A549 (cell line): Measurements from ENCODE around the gene STRN4. TPM values are rescaled to one million over a fixed set of nuclear protein-coding genes. Genes with fewer than 3 reads are reported as not detected.

ENCODE experiments used
- ATAC-seq, 2 experiments: fragments of 200-7000 bp in 1 of 2; fragments of >200 bp in 1 of 2; cut with Nextera tagmentation in 1 of 2; cut with Tn5 transposase in 1 of 2; 3 replicates each; pipeline versions ENCODE4 v1.8.0 to v1.9.1; 2018 to 2020; ENCODE audit warnings: mild to moderate bottlenecking in 1 of 2, moderate library complexity in 1 of 2
- CTCF ChIA-PET: fragments of 300-600 bp; sonication (Branson Sonifier 250); formaldehyde crosslinking; extraction: SDS; loops from one replicate; lab custom pipeline; 2021; ENCODE audit warnings: antibody characterized with exemption, inconsistent platforms; lab: Yijun Ruan, JAX
- POLR2A ChIA-PET: fragments of 350-600 bp; formaldehyde crosslinking; extraction: SDS; loops from one replicate; lab custom pipeline; 2021; ENCODE audit warnings: antibody characterized with exemption, inconsistent platforms; lab: Yijun Ruan, JAX
- DNase-seq, 2 experiments: peaks; one replicate each; pipeline versions ENCODE4 v3.0.0 to v3.0.0-alpha.2; 2011 to 2016; ENCODE audit warnings: low read depth in 1 of 2, low spot score in 1 of 2
- FAIRE-seq: peaks from 2 replicates; lab custom pipeline; 2011; peaks lifted over from hg19 to GRCh38; lab: Jason Lieb, UNC
- H3K27ac ChIP-seq, 2 experiments: fragments of >200 bp; sonication (Bioruptor Twin); formaldehyde crosslinking; 3 replicates each; pipeline ENCODE4 v1.5.1; 2016 to 2017
- H3K4me1 ChIP-seq: fragments of >200 bp; sonication (Bioruptor Twin); formaldehyde crosslinking; 3 replicates; pipeline ENCODE4 v1.6.1; 2016
- H3K4me2 ChIP-seq: fragments of >200 bp; sonication (Bioruptor Twin); formaldehyde crosslinking; 3 replicates; pipeline ENCODE4 v1.6.1; 2016
- H3K4me3 ChIP-seq: fragments of >200 bp; sonication (Bioruptor Twin); formaldehyde crosslinking; 3 replicates; pipeline ENCODE4 v1.5.1; 2016
- H3K9me3 ChIP-seq: fragments of >200 bp; sonication (Bioruptor Twin); formaldehyde crosslinking; 3 replicates; pipeline ENCODE4 v1.6.1; 2016
- BCL3 ChIP-seq: fragments of >200 bp; sonication (Bioruptor Twin); formaldehyde crosslinking; IDR thresholded peaks from 3 replicates; pipeline ENCODE4 v1.6.1; 2016
- CTCF ChIP-seq: fragments of >200 bp; sonication (Bioruptor Twin); formaldehyde crosslinking; IDR thresholded peaks from 3 replicates; pipeline ENCODE4 v1.5.1; 2016
- ELK1 ChIP-seq: fragments of 150-350 bp; IDR thresholded peaks from 2 replicates; pipeline ENCODE4 v1.6.1; 2014; ENCODE audit warnings: low read depth, mild to moderate bottlenecking, low read length
- FOSB ChIP-seq: fragments of 250-450 bp; sonication (Bioruptor Pico); IDR thresholded peaks from 2 replicates; pipeline ENCODE4 v1.5.0; 2020; ENCODE audit warnings: mild to moderate bottlenecking, moderate library complexity
- FOSL2 ChIP-seq, 2 experiments: fragments of 450-650 bp in 1 of 2; fragments of >200 bp in 1 of 2; sonication (Bioruptor Twin) in 1 of 2; formaldehyde crosslinking; IDR thresholded peaks; 2 replicates each; pipeline versions ENCODE4 v1.5.0 to v1.6.1; 2016 to 2020; ENCODE audit warnings: mild to moderate bottlenecking in 1 of 2, moderate library complexity in 1 of 2
- HDAC2 ChIP-seq: fragments of 200-600 bp; sonication (generic); IDR thresholded peaks from 2 replicates; pipeline ENCODE4 v1.6.1; 2016
- HOXA7 ChIP-seq: fragments of 250-450 bp; sonication (Bioruptor Pico); IDR thresholded peaks from 2 replicates; pipeline ENCODE4 v1.5.0; 2020; ENCODE audit warnings: mild to moderate bottlenecking, moderate library complexity
- JUN ChIP-seq, 2 experiments: fragments of >200 bp; sonication (Bioruptor Twin); formaldehyde crosslinking; IDR thresholded peaks; 2 replicates in 1 of 2; 3 replicates in 1 of 2; pipeline ENCODE4 v1.6.1; 2016 to 2017
- JUNB ChIP-seq: fragments of >200 bp; sonication (Bioruptor Twin); formaldehyde crosslinking; IDR thresholded peaks from 2 replicates; pipeline ENCODE4 v1.6.1; 2016
- KDM1A ChIP-seq: fragments of 200-600 bp; sonication (generic); IDR thresholded peaks from 2 replicates; pipeline ENCODE4 v1.6.1; 2016; ENCODE audit warnings: low read depth, mild to moderate bottlenecking
- MAZ ChIP-seq: fragments of 150-350 bp; IDR thresholded peaks from 2 replicates; pipeline ENCODE4 v1.6.1; 2014; ENCODE audit warnings: antibody characterized with exemption, low read depth, low read length, borderline replicate concordance
- NPAS2 ChIP-seq: fragments of 250-450 bp; sonication (Bioruptor Pico); IDR thresholded peaks from 2 replicates; pipeline ENCODE4 v1.8.0; 2022; ENCODE audit warnings: mild to moderate bottlenecking, moderate library complexity, borderline replicate concordance
- PBX3 ChIP-seq: IDR thresholded peaks from 2 replicates; pipeline ENCODE4 v1.6.1; 2012
- POLR2A ChIP-seq: IDR thresholded peaks from 2 replicates; pipeline ENCODE4 v1.6.1; 2012; ENCODE audit warnings: mild to moderate bottlenecking, low read length
- REST ChIP-seq: fragments of 200-600 bp; sonication (generic); IDR thresholded peaks from 2 replicates; pipeline ENCODE4 v1.6.1; 2016; ENCODE audit warnings: antibody characterized with exemption, mild to moderate bottlenecking, moderate library complexity
- RNF2 ChIP-seq: fragments of 200-600 bp; sonication (generic); IDR thresholded peaks from 2 replicates; pipeline ENCODE4 v1.6.1; 2016; ENCODE audit warnings: low read depth, mild to moderate bottlenecking, antibody characterized with exemption, moderate library complexity, borderline replicate concordance
- ZNF302 ChIP-seq: fragments of 250-450 bp; sonication (Bioruptor Pico); IDR thresholded peaks from 2 replicates; pipeline ENCODE4 v1.9.0; 2021; ENCODE audit warnings: inconsistent platforms, mild to moderate bottlenecking, moderate library complexity
- ZSCAN20 ChIP-seq: fragments of 250-450 bp; sonication (Bioruptor Pico); IDR thresholded peaks from 2 replicates; pipeline ENCODE4 v1.8.0; 2022; ENCODE audit warnings: mild to moderate bottlenecking, moderate library complexity
- WGBS: methylation state at CpG from one replicate; pipeline ENCODE4 v1.1.6; 2017; ENCODE audit errors: missing lambda C conversion rate; 5-methylcytosine and 5-hydroxymethylcytosine counted together
- polyA plus RNA-seq, 4 experiments: library from polyadenylated mRNA; depleted of rRNA in 3 of 4; stranded (reverse); fragments of >200 nt; fragmentation: RNase III in 1 of 4; extraction: RNeasy Plus Mini Kit Qiagen cat#74134 plus additional on column Dnase treatment in 1 of 4; gene quantifications; 2 replicates in 3 of 4; 3 replicates in 1 of 4; pipeline ENCODE4 v1.2.3, GENCODE V29; 2011 to 2017

The STRN4 gene
- polyA plus RNA-seq, 2 of the 4 experiments (the other 2 are of a cell fraction): 62.8 to 70.0 TPM

GRCh38 chr19:46717034-46717715 lies 29.1 kb downstream of the STRN4 start, which contains the start of gene PRKD2:
TSS of gene PRKD2 (minus strand) at chr19:46717114. CDS start at chr19:46716370, 744 bp downstream.
- Histone ChIP-seq H3K9me3 (no peaks in the 10 kb centered on the region), H3K4me3 (peak within 1 kb of the TSS; percentile 88), H3K27ac (peak within 1 kb of the TSS; percentile 84 to 90)
- no peak for FAIRE-seq
- TF ChIP-seq FOSB (CRISPR knock-in tag) (0 out of 2 replicates have a peak, but pooled peaks have one; percentile 41), JUNB (no peak), JUN (IDR thresholded peaks at IDR 0.05) (peak in 1 of 2 experiments; percentile 54; a peak in 2 of 5 replicates), ZNF302 (CRISPR knock-in tag) (no peak), BCL3 (no peak), ELK1 (no peak), REST (no peak), MAZ (peak; percentile 39; the same call in 1 of the 2 replicates), HDAC2 (no peak), RNF2 (no peak), HOXA7 (no peak), POLR2A (peak; percentile 50; the same call in 1 of the 2 replicates), CTCF (no peak), FOSL2 (IDR thresholded peaks at IDR 0.05) (no peak), FOSL2 (CRISPR knock-in tag; IDR thresholded peaks at IDR 0.05) (no peak), ZSCAN20 (no peak), NPAS2 (no peak), KDM1A (no peak), PBX3 (peak; percentile 96)
- TF ChIP-seq, all 56 proteins: peak for 5
- POLR2A ChIA-PET: interaction anchor here (0.5 to 1.3 kb wide), 2 partner anchors 11 to 371 kb away, joined by 3 read pairs; no protein-coding TSS in a partner anchor
- DNase-seq: peak; percentile 83 to 90
- CTCF ChIA-PET: interaction anchor here (1.3 to 8.7 kb wide), 5 partner anchors 12 to 55 kb away, joined by 5 to 102 read pairs (median 64); no protein-coding TSS in a partner anchor
- ATAC-seq: peak; percentile 60 to 82
- Histone ChIP-seq H3K4me1 (peaks cover 25% of the 10 kb centered on the region), H3K4me2 (peak within 1 kb of the TSS; percentile 98)
- 6% methylated on average over 29 of the region's 52 CpGs for WGBS
